Stimulated activated CD8-positive, alpha-beta memory T cell treated with anti-CD3 and anti-CD28 coated beads, Interleukin-7, amount 100 ng/mL, for 4 hours (primary cell): ENCODE data around the gene MYO3B.
"Not testable (repeated sequence)": the region's sequence is repeated elsewhere in the genome, so short reads cannot be mapped to it uniquely, and the experiment has no call there.

Experiments
- DNase-seq, 2 donors: peaks; one replicate each; pipeline ENCODE4 v3.0.0-alpha.2; 2020; ENCODE audit warnings: low read depth in 2 of 2

Gene MYO3B

DNA sequence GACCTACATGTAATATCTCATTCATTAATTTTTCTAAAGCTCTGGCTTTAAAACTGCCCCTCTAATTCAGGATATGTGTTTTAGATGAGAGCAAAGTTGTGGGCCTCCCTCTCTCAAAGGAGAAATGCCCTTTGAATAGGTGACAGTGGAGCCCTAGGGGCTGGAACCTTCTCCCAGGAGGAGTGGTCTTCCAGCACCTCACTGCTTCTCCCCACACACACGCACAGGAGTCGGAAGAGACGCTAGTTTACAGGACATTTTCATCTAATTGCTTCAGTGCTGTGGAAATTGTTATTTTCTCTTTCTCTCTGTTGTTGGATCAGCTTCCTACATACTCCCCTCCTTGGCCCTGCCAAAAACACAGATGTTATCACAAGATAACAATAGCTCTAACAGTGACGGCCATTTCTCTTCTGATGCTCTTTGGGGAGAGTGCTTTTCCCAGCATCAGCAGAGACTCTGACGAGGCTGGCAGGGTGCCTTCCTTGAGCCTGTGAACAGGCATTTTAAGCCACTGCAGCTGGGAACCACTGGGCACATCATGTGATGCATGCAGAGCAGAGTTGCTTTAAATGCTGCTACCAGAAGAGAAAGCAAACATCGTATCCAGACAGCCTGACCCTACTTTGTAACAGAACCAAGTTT is 327.8 kb downstream of the MYO3B start:
- DNase-seq: no peak

DNA sequence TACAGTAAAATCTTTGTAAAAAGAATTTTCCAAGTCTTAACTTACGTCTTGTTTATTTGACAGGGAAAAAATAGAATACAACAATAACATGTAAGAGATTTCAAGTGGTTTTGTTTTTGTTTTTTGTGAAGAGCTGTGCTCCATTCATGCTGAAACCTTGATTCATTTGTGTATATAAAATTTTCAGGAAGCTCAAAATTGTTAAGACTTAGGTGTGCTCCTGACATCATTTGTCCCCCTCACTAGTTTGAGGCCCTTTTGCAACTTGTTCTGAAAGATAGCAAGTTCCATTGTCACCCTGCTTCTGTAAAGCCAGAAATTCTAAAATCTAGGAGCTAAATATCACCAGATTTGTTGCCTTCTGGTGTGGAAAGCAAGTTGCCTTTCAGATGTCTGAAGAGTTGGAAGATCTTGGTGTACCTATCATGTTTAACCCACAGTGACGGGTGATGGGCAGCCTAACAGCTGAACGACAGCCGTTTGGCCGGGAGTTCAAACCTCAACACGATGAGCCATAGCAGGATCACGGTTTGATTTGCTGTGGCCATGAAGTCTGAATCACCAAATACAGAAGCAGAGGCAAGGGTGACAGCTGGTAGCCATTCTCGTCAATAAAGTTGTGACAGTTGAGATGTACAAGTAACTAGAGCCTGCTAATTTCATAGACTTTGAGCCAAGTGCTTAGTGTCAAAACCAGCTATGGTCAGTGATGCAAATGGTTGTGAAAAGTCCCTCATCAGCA is 331.7 kb downstream of the MYO3B start:
- DNase-seq: no peak

DNA sequence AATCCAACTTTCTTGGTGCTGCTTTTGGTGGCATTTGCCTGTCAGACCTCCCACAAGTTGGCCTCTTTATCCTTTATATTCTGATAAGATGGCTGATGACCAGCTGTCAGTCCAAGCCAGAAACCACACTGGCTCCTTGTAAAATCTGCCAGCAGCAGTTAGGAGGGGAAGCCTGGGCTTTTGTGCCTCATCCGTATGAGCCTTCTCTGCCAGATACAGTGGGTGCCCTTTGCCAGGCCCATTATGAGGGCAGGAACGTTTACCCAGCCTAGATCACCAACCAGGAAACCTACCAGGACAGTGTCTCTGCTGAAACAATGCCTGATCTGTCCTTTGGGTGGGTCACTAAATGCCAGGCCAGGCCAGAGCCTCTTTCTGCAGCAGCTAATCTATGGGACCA is 334.3 kb downstream of the MYO3B start:
- no peak for DNase-seq

DNA sequence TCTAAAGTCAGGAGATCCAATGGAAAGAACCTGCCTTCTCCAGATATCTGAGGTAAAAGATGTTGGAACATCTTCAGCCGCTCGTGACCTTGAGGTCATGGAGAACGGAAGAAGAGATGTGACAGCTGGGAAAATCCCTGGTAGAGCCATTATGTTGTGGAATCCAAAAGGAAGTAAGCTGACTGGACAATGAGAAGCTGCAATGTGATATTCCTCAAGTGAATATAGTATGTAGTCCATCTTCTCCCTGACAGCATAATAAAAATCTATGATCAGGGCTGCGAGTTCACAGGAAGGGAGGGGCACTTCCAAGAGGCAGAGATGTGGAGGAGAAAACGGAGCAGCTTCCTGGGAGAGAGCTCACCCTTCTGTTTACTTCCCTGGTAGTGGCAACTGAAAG is 336.2 kb downstream of the MYO3B start:
- no peak for DNase-seq

DNA sequence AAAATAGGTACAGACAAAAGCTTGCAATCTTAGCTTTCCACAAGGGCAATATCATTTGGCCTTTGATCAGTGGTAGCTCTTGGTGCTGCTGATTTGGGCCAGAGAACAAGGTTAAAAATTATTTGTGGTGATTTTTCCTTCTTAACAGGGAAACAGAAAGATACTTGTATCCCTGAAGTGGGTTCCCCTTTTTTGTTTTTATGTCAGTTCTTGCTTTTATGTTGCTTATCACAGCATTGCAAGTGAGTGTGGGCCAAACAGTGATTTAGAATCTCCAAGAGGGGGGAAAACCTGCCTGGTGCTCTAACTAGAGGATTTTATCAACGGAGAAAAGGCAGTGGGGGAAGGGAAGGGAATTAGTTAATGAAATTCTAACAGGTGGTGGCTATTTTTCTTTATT is 339.6 kb downstream of the MYO3B start:
- no peak for DNase-seq

DNA sequence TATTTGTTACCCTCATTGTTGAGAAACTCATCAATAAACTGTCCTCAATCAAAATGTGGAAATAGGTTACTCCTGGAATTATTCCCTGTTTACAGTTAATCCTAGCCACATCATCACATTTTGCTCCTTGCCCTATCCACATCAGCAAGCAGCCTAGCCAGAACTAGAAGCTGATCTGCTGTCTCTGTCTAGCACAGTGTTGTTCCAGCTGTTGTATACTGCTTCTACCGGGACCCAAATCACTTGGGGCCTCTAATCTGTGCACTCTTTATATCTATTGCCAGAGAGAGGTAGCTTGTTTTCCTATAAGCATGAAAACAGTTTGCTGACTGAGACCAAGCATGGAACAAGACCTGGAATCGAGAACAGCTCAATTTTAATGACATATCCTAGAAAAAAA is 341.0 kb downstream of the MYO3B start:
- DNase-seq: no peak

DNA sequence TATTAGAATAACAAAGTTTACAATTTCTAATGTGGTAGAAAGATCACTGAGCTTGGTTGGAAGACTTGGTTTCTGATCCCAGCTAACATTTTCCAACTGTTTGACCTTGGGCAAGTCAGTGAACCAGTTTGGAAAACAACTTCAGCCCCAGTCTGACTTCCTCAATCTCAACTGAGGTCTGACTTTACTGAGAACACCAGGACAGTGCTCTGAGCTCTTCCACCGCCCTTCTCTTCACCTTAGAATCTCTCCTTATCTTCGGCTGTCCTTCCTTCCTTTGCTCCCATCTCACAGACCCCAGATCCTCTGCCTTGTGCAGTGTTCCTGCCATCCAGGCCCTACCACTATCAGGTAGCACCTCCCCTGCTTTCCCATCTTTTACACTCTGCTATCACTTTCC is 343.4 kb downstream of the MYO3B start:
- DNase-seq: no peak

DNA sequence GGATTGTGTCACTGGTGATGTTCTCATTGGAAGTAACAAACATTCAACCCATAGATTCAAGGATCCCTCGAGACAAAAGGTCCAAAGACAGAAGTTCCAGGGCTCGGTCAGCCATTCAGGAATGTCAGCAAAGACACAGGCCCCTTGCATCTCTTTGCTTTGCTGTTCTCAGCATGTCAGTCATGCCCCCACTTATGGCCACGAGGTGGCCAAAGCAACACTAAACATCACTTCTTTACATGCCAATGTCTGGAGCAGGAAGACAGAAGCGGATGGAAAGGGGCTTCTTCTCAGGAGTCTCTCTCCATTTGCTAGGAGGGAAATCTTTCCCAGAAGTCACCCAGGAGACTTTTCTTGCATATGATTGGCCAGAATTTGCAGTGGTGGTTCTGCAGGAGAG is 345.6 kb downstream of the MYO3B start:
- DNase-seq: no peak

DNA sequence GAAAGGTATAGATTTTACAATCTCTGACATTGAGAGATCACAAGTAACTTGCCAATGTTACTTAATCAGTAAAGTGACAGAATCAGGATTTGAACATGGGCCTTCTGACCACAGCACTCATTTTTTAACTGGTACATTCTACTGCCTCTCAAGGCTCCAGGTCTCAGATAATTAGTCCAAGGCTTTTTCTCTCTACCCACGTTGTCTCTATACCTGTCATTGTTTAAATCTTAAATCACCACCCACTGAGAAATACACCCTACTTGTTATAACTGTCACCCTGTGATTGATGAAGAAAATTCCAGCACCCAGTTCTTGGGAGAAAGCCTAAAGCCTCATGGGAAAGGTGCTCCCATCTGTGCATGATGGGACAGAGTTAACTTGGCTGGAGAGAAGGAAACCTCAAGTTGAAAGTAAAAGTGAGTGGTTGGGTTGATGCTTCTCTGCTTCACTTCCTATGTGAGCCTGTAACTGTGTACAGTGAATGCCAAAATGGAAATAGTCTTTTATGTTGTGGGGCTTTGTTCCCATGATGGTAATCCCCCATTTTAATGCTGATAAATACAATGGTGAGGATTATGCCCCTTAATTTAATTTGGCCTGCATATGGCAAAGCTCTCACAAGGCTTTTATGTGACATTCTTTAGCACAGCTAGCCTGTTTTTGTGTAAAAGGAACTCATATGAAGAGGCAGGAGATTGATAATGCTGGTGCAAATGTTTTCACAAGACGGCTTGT is 347.1 kb downstream of the MYO3B start:
- no peak for DNase-seq

DNA sequence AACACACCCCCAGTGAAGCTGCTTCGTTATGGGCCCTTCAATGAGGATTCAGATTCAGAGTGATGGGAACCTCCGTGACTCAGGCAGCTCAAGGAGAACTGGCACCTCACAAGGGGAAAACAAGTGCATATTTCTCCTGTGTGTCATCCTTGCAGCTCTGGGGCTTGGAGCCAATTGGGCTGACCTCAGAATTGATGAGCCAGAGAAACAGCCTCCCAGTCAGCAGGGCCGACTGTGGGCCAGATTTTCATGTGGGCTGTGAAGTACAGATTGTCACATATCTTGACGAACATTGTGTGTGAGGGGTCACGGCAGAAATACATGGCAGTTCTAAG is 347.6 kb downstream of the MYO3B start:
- DNase-seq: no peak

DNA sequence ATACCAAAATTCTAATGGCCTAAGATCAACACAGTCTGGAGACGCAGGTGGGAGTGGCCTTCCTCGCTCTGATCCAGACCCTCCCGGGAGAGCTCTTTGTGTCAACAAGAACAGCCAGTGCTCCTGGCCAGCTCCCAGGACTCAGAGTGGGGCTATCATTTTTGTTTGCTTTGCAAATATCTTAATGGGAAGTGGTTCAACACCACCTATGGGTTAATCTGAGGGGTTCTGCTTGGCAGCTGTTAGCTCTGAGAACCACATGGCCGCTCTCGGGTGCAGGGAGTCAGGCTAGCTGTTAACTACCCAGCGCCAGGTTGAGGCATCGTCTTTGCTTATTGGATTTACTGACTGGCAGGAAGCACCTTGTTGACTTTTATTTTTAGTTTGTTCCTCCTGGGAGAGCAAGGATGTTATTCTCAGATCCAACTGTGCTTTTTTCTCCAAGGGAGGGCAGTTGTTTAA is 352.4 kb downstream of the MYO3B start:
- no peak for DNase-seq

DNA sequence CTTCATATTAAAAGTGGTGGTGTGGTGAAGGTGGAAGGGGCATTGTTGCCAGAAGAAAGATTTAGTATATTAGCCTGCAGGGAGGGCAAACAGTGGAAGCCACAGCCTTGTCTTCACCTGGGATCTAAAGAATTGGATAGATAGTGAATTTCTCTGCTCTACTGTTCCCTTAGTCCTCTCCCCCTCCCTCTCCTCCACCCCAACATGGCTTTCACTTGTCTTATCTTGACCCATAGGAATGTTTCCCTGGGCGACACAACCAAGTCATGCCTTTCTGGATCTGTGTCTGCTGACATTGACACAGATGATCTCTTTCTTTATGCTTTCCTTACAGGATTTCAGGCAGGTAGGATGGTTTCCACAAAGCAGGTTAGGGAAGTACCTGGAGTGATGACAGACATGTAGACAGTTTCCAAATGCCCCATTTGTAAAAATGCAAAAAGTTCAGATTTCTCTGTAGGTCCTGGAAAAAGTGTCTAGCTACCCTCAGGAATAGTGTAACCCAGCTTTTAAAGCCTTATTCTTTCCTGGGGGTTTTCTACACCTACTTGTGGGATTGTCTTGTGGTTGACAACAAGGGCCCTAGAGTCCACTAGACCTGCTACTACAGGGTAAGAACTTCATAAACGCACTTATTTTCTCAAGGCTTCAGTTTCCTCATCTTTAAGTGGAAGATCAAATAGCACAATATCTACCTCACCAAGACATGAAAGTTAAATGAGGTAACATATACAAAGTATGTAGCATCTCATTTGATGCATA is 353.0 kb downstream of the MYO3B start:
- DNase-seq: no peak

DNA sequence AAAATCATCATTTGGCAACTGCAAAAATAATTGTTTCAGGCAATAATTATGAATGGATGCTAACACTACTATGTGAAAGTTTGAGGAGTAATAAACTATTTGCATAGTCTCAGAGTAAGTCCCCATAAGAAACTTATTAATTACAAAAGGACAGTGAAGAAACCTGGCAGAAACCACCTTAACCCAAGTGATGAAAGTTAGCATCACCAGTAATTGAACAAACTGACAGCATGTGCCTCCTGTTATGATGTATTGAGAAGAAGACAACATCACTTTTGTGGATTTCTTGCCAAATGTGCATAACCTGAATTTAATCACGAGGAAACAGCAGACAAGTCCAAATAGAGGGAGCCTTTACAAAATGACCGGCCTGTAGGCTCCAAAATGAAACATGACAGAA is 353.9 kb downstream of the MYO3B start:
- DNase-seq: no peak

DNA sequence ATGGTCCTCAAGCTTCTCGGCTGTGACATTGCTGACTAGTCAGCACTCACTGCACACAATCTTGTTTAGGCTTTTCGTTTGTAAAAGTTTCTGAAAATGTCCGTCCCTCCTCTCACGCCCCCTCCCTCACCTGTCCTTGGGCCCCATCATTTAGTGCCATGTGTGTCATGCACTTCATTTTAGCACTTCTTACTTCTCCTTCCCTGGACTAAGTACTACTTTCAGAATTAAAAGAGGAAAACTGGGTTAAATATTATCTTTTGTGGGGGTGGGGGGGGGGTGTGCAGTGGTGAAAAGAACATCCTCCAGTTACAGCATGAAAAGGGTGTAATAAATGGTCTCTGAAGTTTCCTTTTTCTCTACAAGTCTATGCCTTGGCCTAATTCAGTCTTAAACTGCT is 355.2 kb downstream of the MYO3B start:
- no peak for DNase-seq

DNA sequence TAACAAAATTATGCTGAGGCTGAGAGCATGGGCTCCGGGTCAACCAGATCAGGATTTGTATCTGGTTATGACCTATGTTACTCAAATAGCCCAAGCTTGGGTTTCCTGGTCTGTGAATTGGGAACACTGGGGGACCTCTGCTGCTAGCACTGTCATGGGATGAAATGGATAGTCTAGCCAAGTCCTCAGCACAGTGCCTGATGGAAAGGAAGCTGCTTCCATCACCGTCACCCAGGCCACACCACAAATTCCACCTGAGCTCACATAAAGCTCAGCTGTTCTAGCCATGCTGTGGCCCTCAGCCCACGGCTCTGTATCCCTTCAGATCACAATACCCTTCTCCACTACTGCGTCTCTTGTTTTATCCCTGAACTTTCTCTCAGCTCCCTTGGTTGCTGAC is 357.6 kb downstream of the MYO3B start:
- DNase-seq: no peak

DNA sequence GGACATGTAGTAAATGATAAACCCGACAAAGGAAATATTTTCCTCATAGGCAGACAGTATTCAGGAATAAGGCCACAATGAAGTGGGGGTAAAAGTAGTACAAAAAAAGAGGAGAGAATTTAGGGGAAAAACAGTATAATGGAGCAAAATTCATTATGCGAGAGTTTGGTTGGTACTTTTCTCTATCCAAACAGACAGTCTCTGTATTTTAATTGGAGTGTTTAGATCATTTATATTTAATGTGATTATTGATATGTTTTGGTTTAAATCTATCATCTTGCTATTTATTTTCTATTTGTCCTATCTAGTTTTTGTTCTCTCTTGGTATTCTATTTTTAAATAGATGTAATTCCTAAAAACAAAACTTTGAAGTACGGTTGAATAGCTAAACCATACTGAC is 366.9 kb downstream of the MYO3B start:
- DNase-seq: no peak

DNA sequence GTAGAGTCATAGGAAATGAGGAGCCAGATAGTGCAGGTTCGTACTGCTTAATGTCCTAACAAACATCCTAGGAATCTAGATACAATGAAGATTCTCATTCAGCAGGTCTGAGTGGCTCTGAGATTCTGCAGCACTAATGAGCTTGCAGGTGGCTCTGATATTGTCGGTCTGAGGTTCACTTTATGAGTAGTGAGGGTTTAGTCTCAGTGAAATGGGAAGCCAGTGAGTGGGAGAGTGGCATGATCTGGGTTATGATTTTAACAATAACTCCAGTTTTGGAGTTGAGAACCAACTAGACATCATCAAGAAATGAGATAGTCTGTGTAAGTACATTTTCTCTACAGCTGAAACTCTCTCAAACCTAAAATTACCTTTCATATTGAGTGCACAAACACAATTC is 370.4 kb downstream of the MYO3B start:
- no peak for DNase-seq

DNA sequence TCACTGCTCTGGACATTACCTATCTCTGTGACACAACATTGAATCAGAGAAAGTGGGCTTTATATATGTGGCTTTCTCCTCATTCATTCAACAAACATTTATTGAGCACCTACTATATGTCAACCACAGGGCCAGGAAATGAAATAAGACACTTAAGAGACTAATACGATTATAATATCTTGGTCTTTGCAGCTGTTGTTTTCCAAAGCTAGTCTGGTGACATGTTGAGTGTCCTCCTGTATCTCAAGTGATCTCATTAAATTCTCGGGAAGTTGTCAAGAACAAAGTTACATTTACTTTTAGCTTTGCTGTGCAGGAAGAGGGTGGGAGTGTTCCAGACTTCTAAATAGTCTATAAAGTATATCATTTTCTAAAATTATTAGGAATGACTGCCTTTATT is 372.6 kb downstream of the MYO3B start:
- no peak for DNase-seq

DNA sequence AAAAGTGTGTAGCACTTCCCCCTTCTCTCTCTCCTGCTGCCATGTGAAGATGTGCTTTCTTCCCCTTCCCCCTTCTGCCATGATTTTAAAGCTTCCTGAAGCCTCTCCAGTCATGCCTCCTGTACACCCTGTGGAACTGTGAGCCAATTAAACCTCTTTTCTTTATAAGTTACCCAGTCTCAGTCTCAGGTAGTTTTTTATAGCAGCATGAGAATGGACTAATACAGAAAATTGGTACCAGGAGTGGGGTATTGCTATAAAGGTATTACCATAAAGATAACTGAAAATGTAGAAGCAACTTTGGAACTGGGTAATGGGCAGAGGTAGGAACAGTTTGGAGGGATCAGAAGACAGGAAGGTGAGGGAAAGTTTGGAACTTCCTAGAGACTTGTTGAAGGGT is 374.0 kb downstream of the MYO3B start:
- not testable (repeated sequence) for DNase-seq

DNA sequence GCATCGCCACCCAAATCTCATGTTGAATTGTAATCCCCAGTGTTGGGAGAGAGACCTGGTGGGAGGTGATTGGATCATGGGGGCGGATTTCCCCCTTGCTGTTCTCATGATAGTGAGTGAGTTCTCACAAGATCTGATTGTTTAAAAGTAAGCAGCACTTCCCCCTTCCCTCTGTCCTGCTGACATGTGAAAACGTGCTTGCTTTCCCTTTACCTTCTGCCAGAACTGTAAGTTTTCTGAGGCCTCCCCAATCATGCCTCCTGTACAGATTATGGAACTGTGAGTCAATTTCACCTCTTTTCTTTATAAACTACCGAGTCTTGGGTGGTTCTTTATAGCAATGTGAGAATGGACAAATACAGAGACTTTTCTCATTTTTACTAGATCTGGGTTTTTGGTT is 375.8 kb downstream of the MYO3B start:
- DNase-seq: no peak

DNA sequence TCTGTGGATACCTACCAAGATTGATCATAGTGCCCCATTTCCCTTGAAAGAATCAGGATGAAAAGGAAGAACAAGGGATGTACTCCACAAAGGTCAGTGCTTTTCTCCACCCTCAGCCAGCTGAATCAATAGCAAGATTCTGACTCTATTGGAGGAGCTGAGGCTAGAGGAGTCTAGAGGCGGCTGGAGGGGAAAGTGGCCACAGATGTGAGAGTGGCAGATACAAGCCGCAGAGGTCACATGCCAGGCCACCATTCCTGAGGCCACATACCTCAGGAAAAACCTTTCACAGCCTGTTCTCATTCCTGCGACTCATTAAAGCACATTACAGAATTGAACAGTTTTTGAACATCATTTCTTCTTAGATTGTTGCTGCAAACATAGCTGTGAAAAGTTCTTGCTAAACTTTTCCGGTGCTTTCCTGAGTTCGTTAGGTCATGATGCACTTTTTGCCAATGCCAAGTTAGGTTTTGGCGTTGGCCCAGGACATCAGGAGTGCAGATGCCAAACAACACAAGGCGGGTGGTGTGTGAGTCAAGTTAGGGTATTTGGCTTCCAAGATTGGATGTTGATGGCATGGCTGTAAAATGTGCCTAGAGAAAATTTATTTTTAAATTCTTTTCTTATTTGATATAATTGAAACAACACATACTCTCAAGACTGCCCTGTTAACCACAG is 376.5 kb downstream of the MYO3B start:
- no peak for DNase-seq

DNA sequence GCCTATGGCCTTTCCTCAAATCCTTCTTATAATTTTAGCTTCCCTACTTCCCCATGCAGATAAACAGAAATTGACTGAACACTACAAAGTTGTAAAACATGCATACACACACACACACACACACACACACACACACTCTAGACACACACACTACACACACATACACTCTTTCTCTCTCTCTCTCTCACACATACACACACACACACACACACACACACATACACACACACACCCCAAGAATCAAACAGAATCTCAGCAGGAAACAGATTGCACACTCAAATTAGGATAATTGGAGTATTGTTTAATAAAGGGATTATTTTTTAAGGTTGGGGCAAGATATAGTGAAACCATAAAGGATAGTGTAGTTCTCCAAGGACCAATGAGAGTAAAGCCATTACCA is 385.0 kb downstream of the MYO3B start:
- no peak for DNase-seq
